H7 (cell line): ENCODE data around the gene AMBP. TPM values are rescaled to one million over a fixed set of nuclear protein-coding genes. Genes with fewer than 3 reads are reported as not detected.
A peak's percentile ranks its signal among the peaks of the same experiment; 100 is the strongest.
"Not testable (repeated sequence)": the region's sequence is repeated elsewhere in the genome, so short reads cannot be mapped to it uniquely, and the experiment has no call there.

ENCODE experiments used
- DNase-seq: peaks from one replicate; pipeline ENCODE4 v3.0.0; 2012
- H3K27me3 ChIP-seq: 2 replicates; pipeline ENCODE4 v1.6.0; 2011; ENCODE audit warnings: mild to moderate bottlenecking, low read length; ENCODE audit not compliant: control insufficient read depth, insufficient read depth
- H3K36me3 ChIP-seq: replicated peaks from 2 replicates; pipeline ENCODE4 v1.5.1; 2011; ENCODE audit warnings: low read length; ENCODE audit not compliant: control insufficient read depth, insufficient read depth
- H3K4me3 ChIP-seq: 2 replicates; pipeline ENCODE4 v1.5.1; 2011; ENCODE audit warnings: low read depth, mild to moderate bottlenecking, control low read depth, low read length, moderate library complexity; ENCODE audit not compliant: insufficient read depth
- total RNA-seq: library from RNA; depleted of rRNA; stranded (reverse); fragments of >200 nt; shearing (Covaris generic); gene quantifications from 2 replicates; pipeline ENCODE4 v1.2.3, GENCODE V29; 2014

AMBP gene
- total RNA-seq, 1 experiment from 2014 or later, result 1.6 TPM

DNA sequence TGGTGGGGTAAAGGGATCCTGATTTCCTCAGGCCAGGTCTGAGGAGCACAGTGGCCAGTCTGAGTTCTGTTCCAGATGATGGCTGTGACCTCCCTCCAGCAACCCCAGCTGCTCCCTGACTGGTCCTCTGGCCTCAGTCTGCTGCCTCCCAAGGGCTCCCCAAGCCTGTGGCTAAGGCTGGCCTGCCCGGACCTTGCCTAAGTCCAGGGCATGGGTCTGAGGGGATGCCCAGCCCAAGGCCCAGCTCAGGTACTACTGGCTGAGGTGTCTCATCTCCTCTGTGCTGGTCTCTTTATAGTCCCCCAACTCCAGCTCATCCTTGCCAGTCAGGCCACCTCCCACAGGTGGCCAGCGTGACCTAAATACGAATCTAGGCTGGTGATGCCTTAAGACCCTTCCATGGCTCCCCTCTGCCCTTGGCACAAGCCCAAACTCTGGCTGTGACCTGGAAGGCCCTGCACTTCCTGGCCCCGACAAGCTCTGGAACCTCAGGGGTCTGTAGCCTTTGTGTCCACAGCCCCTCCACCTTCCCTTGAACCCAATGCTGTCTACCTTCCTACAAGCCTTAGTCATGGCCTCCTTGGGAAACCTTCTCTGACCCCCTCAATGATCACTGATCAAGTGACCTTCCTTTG, 11.2 kb upstream of the AMBP start:
- H3K36me3 ChIP-seq, result no peaks in the 10 kb centered on the region
- no peaks in the 10 kb centered on the region; the same call in 1 of the 2 replicates for H3K27me3 ChIP-seq
- DNase-seq, result no peak
- no peak overlapping the region for H3K4me3 ChIP-seq

DNA sequence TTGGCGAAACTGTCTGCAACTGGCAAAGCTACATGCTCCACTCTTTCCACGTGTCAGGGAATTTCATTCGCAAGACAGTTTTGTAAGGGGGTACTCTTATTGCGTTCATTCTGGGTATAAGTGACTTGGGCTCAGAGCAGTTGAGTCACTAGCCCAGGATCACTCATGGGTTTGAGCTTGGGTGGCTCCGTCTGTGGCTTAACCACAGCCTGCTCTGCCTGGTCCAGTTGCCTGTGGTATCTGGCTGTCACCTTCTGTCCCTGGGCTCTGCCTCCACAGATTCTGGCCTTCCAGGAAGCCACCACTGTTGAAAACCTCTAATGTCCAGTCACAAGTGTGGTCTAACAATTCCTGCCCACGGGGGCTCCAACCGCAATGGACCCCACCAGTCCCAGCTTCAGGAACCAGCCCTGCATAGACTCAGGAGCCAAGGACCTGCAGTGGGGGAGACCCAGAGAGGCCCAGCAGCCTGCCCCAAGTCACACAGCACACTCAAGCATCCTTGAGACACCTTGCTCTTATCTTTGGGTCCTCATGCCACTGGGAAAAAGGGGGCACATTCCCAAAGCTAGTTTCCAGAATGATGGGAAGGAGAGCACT, 10.6 kb upstream of the AMBP start:
- Histone ChIP-seq H3K36me3 (no peaks in the 10 kb centered on the region), H3K27me3 (no peaks in the 10 kb centered on the region; the same call in 1 of the 2 replicates), H3K4me3 (no peak overlapping the region)
- DNase-seq, result no peak

DNA sequence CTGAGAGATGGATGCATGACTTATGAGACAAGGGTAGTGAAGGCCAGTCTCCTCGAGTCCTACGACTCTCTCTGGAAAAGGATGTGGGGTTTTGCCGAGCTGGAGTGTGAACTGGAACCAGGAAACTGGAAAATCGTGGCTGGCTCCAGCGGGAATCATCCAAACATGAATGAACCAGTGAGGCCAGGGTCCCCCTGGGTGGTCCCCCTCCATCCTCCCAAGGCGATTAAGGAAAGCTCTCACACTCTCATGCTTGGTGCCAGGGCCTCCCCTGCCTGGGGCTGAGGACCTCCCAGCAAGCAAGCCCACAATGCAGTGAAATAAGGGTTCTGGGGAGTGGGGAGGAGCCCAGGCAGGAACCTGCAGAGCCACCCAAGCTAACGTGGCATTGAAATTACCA, 9.6 kb upstream of the AMBP start:
- Histone ChIP-seq H3K4me3 (no peak overlapping the region), H3K27me3 (no peaks in the 10 kb centered on the region; the same call in 1 of the 2 replicates), H3K36me3 (no peaks in the 10 kb centered on the region)
- no peak for DNase-seq

DNA sequence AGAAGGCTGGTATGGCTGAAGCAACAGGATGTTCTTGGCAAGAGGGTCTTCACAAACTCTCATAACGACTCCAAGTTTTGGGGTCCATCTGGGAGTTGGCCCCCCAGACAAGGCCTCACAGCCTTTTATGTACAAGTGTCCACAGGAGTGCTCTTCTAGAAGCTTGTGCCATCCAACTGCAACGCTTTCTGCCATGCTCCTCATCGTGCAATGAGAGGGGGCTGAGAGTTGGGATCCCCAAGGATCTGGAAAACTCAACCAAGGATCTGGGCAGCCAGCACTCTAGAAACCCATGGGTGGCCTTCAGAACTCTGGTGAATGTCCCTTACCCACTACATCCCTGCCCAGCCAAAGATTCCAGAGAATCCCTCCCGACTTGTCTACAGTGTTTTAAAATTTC, 8.5 kb upstream of the AMBP start:
- Histone ChIP-seq H3K36me3 (no peaks in the 10 kb centered on the region), H3K27me3 (no peaks in the 10 kb centered on the region; the same call in 1 of the 2 replicates), H3K4me3 (no peak overlapping the region)
- no peak for DNase-seq

DNA sequence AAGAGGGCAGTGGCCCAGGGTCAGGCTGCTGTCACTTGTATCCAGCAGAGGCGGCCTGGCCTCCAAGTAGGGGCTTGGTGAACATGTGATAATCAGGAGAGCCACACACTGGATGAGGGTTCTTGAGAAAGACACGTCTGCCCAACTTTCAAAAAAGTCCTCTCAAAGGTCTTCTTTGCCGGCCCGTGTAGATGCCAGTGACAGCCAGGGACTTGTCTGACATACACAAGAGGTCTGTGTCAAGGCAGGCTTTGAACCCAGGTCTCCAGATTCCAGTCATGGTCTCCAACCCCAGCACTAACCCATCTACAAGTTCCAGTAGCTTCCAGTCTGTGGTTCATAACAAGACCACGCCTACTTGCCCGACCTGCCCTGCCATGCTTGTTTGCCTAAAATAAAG, 7.9 kb upstream of the AMBP start:
- DNase-seq, result no peak
- no peaks in the 10 kb centered on the region for H3K36me3 ChIP-seq
- no peaks in the 10 kb centered on the region; the same call in 1 of the 2 replicates for H3K27me3 ChIP-seq
- no peak overlapping the region for H3K4me3 ChIP-seq

DNA sequence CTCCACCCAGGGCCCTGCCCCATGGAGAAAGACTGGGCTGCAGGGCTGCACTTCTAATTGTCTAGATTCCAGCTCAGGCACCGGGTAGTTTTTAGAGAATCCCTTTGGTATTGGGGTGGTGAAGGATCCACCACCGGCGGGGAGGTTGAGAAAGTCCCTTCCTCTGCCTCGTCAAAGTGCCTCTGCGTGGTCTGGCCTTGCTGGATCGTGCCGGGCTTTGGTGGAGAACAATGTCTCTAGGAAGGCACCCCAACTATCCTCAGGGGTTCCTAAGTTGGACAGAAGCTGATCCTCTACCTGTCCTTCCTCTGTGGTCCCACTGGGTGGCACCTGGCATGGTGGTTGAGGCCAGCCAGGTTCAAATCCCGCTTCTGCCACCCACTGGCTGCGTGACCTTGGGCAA, 7.3 kb upstream of the AMBP start:
- DNase-seq, result no peak

DNA sequence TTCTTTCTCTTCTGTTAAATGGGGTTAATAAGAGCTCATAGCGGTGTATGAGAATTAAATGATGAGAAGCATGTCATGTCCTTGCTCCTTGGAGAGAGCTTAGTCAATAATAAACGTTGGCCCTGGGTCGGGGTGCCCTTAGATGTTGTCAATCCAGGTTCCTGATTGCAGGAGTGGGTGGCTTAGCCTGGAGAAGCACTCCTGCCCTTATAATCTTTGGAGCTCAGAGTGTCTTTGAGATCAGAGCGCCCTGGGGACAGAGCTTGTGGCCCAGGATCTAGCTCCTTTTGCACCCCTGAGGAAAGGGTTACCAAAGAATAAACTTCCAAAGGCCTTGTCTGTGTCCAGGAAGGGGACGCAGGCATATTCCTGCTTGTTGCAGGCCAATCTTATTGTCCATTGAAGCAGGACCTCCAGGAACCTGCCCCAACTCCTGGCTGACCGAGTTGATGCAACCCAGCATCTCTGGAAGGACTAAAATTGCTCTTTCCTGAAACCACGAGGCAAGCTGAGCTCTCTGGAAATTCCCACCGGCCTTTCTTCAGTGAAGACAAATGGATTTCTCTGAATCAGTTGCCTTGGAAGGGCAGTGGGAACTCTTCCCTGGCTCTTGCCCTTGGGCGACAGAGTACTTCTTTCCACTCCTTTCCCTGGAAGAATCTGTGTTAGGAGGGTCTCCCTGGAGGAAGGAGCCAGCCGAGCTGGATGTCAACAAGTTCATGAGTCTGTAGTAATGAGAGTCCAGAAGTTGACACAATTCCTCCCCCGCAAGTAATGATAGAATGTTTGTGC, 6.4 kb upstream of the AMBP start:
- Histone ChIP-seq H3K36me3 (no peaks in the 10 kb centered on the region), H3K27me3 (no peaks in the 10 kb centered on the region; the same call in 1 of the 2 replicates), H3K4me3 (no peak overlapping the region)
- no peak for DNase-seq

More for the DNA sequence above, 7.3 kb upstream of the AMBP start:
- no peaks in the 10 kb centered on the region; the same call in 1 of the 2 replicates for H3K27me3 ChIP-seq
- no peaks in the 10 kb centered on the region for H3K36me3 ChIP-seq
- no peak overlapping the region for H3K4me3 ChIP-seq

DNA sequence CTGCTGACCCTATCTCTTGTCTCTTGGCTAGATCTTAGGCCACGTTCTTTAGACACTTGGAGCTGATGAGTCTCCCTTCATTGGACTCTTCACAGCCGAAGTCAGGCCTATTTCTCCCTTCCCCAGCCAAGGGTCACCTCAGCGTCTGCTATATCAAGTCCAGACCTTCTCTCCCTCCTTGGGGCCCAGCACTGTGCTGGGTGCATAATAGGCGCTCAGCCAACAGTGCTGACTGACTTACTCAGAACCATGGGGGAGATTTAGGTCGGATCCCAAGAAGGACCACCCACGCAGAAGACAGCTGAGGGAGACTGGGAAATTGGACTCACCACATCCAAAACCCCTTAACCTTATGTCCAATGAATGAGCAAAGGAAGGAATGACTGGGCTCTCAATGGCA, 5.6 kb upstream of the AMBP start:
- H3K36me3 ChIP-seq, result no peaks in the 10 kb centered on the region
- H3K4me3 ChIP-seq, result no peak overlapping the region
- no peaks in the 10 kb centered on the region; the same call in 1 of the 2 replicates for H3K27me3 ChIP-seq
- no peak for DNase-seq

DNA sequence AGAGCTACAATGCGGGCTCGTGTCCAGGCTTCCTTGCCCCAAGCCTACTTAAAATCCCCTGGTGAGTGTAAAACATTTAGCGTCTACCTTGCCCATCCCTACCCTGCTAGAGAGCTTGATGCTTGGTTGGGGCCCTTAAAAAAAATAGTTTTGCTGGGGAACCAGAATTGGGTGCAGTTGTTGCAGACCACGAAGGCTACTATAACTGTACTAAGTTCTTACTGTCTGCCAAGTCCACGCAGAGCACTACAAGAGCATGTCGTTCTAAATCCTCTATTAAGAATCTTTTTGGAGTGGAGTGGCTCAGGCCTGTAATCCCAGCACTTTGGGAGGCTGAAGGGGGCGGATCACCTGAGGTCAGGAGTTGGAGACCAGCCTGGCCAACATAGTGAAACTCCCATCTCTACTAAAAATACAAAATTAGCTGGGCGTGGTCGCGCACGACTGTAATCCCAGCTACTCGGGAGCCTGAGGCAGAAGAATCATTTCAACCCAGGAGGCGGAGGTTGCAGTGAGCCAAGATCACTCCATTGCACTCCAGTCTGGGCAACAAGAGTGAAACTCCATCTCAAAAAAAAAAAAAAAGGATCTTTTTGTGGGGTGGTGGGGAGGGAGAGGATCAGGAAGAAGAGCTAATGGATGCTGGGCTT, 4.8 kb upstream of the AMBP start:
- not testable (repeated sequence) for H3K4me3 ChIP-seq, DNase-seq, H3K36me3 ChIP-seq, H3K27me3 ChIP-seq

DNA sequence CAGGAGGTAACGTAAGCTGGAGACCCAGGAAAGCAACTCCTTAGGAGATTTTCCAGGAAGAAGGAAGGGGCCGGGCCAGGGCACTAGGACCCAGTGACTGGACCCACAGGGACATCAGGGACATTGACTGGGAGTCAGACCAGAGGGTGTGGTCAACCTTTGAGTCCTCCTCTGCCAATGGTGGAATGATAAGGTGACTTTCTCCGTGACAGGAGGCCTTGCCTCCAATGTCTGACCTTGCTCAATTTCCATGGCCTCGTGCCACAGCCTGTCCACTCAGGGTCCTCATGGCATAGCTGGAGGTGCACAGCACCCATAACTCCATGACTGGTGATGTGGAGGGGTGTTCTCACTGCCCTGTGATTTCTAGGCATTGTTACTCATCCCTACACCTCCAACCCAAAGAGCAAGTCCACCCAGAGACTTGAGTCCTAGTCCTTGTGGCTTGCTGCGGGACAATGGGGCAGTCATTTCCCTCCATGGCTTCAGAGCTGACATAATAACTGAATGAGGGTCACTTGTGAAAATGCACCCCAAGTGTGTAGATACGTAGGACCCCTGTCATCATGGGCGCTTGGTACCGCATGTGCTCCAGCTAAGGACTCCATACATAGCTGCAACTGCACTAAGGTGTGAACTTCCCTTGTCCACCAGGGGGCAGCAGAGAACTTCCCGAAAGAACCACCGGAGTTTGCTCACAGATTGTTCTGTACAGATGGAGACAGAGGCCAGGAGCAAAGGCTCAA, 4.1 kb upstream of the AMBP start:
- no peaks in the 10 kb centered on the region for H3K36me3 ChIP-seq
- no peaks in the 10 kb centered on the region; the same call in 1 of the 2 replicates for H3K27me3 ChIP-seq
- peak; percentile 90 for DNase-seq
- no peak overlapping the region for H3K4me3 ChIP-seq

DNA sequence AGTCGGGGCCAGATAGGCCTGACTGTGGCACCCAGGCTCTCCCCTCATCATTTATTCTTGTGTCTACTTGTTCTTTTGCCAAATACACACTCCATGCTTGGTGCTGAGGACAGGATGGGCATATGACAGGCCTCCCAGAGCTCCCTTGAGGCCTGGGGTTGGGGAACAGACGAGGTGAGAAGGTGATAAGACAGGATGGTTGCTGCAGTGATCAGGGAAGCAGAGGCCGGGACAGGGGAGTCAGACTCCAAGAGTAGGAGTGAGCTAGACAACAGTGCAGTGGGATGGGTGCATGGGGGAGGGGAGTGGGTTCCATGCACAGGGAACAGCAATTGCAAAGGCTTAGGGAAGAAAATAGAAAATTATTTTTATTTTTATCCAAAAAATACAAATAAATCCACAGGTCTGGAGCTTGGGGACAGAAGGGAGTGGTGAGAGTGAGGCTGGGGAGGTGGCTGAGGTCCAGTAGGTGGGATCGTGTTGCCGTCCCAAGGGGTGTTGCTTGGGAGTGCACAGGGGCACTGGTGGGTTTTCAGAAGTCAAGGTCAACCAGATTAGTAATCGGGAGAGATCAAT, 3.4 kb upstream of the AMBP start:
- DNase-seq, result no peak
- no peak overlapping the region for H3K4me3 ChIP-seq

DNA sequence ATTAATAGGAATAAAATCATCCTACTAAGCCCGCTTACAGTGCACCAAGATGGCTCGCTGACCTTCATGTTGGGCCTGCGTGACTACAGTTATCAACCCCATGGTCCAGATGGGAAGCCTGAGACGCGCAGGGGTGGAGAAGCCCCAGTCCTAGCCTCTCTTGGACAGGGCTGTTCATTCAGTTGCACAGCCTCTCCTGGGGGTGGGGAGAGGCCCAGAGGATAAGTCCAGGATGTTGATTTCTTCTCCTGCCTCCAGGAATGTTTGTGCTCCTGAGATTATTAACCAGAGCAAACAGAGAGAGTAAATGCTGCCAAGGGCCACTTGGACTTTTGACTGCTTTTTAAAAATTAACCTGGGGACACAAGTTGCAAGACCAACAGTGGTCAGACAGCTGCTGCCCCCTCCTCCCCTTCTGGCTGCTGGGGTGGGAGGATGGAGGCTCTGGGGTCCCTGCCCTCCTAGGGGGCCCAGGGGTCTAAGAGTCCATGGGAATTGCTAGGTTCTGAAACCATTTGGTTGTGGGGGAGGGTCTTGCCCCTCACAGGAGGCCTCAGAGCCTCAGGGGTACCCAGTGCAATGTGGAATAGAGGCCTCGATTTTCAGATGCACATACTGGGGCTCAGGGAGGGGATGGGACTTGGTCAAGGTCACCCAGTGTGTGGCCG, 2.8 kb upstream of the AMBP start:
- no peak for DNase-seq
- no peaks in the 10 kb centered on the region for H3K36me3 ChIP-seq
- H3K4me3 ChIP-seq, result no peak overlapping the region
- no peaks in the 10 kb centered on the region for H3K27me3 ChIP-seq

More for the DNA sequence above, 3.4 kb upstream of the AMBP start:
- Histone ChIP-seq H3K27me3 (no peaks in the 10 kb centered on the region; the same call in 1 of the 2 replicates), H3K36me3 (no peaks in the 10 kb centered on the region)

DNA sequence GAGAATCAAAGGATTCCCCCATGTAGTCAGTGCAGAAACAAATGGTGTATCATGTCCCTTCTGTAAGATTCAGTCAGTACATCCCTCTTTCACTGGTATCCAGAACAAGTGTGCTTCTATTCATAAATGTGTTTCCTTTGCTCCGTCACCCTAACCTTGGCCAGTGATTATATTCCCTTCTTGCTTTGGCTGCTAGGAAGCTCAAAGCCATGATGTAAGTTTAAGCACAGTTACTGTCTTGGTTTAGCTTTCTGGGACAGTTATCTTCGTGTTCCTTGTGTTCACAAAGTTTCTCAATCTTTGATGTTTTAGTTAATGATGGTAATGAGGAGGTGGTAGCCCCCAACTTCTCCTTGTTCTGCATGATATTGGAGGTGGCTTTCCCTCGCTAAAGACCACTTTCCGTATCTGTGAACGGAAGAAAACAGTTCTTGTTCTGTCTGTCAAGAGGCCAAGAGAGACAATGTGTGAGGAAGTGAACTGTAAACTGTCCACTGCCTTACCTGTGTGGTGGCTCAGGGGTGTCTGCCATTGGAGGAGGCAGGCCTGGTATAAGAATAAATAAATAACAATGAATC, 2.2 kb upstream of the AMBP start:
- no peaks in the 10 kb centered on the region for H3K36me3 ChIP-seq

More for the DNA sequence above, 2.2 kb upstream of the AMBP start:
- no peak for DNase-seq
- Histone ChIP-seq H3K27me3 (no peaks in the 10 kb centered on the region; the same call in 1 of the 2 replicates), H3K4me3 (no peak overlapping the region)
